ENCODE results near the gene DNASE1L3.

Gene DNASE1L3

DNA sequence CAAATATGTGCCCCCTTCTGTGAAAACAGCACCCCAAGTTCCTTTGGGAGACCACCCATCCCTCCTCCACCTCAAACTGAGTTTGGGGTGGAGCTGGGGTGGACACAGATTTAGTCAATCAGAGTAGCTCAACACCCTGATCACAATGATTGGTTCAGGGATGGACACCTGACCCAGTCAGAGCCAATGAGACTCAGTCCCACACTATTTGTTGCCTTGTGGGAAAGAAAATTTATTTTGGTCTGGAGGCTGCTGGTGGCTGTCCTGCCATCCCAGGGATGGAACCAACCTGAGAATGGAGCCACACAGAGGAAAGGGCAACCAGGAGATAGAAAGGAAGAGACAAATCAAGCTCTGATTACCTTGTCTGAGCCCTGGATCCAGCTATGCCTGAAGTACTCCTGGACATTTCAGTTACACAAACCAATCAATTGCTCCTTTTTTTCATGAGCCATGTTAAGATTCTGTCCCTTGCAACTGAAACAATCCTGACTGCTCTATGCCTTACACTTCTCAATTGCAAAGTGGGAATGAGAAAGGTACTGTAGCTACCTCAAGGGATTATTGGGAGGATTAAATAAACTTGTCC is 10.6 kb downstream of the DNASE1L3 start:
- DNase-seq (ENCODE audit: low spot score): no peak

DNA sequence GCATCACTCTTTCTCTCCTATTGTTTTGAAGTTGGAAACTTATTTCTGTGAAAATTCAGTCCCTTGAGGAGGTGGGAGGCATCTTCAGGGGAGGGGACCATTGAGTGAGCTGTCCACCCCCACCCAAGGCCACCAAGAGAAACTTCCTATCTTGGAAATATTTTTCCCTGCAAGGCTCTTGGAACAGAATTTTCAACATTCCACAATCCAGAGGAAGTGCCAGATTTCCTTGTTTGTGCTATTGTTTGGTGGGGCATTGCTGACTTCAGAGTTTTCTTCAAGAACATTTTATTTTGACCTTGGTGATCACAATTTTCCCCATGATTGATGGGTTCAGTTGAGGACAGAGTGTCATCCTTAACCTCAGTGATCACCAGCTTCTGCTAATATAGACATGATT is 12.0 kb downstream of the DNASE1L3 start:
- no peak for DNase-seq (ENCODE audit: low spot score)

DNA sequence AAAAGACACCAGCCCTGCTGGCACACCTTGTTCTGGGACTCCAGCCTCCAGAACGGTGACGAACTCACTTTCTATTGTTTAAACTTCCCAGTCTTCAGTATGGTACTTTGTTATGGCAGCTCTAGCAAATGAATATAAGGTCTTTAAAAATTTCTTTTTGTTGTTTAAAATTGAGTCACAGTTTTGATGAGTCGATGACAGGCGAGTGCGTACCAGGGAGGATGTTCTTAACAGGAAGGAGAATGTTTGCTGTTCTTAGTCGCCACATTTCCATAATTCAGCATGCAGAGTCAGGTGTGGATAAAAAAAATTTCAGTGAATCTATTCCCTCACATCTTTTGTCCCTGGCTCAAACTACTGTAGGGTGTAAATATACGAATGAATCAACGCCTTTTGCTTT is 12.4 kb downstream of the DNASE1L3 start:
- DNase-seq (ENCODE audit: low spot score): no peak

DNA sequence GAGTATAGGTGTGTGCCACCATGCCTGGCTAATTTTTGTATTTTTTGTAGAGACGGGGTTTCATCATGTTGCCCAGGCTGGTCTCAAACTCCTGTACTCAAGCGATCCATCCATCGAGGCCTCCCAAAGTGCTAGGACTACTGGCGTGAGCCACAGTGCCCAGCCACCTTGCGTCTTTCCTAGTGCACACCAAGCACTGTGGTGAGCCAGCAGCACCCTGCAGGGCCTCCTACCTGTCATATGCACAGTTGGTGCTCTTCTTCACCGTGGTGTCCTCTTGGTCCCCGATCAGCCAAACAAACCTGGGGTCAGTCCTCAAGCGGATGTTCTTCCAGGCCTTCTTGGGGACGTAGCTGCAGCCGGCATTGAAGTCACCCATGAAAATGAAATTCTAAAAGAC is 13.2 kb downstream of the DNASE1L3 start:
- DNase-seq (ENCODE audit: low spot score): no peak

DNA sequence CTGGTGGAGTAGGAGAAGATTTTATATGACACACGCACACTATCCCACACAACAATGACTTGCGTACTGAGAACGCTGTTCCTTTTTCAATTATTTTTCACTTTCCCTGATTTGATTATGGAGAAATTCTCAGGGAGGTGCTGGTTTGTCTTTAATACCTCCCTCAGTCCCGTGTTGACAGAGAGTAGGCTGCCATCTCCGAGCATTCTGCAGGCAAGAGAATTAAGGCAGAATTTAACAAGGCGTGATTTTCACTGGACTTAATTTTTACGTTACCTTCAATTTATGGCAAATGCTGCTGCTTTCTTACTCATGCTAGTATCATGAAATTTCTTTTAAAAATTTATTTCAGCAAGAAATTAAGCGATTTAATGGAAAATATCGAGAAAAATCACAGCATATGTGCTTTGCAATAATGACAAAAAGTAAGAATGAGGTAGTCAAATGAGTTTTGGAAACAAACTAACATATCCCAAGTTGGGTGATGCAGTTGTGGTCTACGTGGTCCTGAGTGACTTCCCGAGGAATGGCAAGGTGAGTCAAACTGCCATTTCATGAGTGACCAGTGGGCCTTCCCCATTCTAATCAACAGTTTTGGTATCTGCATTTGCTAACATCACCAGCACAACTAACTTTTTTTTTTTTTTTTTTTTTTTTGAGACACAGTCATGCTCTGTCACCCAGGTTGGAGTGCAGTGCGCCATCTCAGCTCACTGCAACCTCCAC is 16.9 kb downstream of the DNASE1L3 start:
- no peak for DNase-seq (ENCODE audit: low spot score)

DNA sequence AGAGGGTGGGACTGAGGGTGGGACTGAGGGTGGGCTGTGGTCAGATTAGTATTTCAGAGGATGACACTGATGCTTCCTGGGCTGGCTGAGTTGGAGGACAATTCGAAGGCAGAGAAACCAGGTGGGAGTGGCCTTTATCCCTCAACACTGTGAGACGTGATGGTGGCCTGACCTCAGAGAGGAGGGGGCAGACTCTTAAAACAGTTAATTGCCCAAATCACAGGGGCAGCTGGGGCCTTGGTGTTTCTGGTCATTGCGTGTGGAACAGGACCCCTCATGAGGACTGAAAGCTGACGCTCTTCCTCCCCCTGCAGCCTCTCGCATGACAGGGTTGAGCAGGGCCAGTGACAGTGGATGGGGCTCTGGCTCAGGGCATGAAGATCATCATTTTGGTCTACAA is 18.7 kb downstream of the DNASE1L3 start:
- no peak for DNase-seq (ENCODE audit: low spot score)

DNA sequence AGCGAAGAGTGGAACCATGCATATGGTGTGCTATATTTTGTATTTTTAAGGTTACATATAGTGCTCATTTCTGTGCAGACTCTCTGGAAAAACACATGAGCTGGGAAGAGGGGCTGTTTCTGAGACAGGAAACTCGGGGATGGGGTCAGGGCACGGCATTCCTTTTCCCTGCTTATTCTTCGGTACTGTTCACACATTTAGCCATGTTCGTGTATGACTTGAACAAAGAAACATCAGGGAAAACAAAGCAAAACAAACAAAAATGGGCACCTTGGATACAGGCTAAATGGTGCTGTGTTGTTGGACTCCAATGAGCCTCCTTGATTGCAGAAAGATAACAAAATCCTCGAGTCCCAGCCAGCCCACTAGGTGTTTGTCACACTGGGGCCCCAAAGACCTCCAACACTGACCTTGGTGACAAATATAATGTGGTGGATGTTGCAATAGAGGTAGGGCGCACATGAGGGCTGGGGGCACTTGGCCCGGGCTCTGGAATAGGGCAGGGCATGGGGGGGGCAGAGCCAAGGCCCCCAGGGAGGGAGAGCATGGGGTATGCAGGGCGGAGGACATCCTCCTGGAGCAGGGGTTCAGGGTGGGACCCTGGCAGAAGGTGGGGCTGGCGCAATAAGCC is 19.3 kb downstream of the DNASE1L3 start:
- no peak for DNase-seq (ENCODE audit: low spot score)

DNA sequence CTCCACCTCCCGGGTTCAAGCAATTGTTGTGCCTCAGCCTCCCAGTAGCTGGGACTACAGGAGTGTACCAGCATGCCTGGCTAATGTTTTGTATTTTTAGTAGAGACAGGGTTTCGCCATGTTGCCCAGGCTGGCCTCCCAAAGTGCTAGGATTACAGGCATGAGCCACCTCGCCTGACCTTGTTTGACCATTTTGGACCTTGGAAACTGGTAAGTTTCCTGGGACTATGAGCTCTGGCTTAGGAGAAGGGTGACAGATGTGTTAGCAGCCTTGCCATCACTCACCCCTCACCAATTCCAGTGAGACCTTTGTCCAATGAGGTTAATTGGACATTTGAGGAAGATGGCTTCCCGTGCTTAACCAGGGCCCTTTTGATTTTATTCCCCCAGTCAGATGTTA is 19.9 kb downstream of the DNASE1L3 start:
- DNase-seq (ENCODE audit: low spot score): no peak

DNA sequence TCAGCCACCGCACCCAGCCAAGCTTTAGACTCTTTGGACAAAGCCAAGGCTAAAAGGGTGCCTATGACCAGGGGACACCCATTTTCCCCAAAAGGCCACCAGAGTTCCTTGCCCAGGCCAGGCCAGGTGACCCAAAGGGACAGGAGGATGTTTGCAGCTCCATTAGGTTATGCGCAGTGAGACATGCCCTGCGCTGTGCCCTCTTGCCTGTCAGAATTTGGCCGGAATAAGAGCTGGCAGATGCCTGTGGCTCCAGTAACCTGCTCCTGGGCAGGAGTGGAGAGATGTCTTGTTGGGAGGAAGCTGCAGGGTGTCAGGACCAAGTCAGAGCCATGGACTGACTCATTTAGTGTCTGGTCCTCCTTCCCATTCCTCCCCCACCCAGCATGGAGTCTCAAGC is 20.5 kb downstream of the DNASE1L3 start:
- no peak for DNase-seq (ENCODE audit: low spot score)

DNA sequence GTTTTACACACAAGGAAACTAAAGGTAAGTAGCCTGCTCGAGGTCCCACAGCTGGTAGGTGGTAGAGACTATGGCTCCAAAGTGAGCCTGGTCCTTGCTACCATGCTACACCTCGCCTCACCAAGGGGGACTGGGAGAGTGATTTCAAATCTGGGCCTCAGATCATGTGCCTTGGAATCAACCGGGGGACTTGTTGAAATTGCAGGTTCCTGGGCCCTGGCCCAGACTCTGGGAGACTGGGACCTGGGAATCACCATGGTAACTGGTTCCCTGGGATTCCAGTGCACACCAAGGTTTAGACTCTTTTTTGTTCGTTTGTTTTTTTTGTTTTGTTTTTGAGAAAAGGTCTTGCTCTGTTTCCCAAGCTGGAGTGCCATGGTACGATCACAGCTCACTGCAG is 21.1 kb downstream of the DNASE1L3 start:
- DNase-seq (ENCODE audit: low spot score): no peak

DNA sequence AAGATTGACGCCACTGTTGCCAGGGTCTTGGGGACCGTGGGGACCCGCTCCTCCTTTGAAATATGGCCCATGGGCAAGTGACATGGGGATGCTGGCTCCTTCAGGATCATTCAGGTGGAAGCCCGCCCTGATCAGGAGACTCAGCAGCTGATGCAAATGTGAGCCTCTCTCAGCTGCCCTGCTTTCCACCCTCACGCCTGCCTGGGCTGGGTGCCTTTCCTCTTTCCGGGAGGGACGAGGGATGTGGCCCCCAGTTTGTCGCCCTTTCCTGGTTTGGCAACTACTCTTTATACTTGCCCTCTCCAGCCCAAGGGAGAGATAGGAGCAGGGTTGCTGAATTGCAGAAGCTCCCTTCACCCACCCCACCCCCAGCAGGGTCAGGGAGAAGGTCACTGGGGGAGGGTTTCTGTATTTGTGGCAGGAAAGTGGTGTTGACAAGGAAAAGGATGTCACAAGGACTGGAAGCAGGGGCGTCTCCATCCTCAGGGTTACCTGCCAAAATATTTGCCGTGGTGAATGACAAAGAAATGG is 21.8 kb downstream of the DNASE1L3 start:
- no peak for DNase-seq (ENCODE audit: low spot score)

DNA sequence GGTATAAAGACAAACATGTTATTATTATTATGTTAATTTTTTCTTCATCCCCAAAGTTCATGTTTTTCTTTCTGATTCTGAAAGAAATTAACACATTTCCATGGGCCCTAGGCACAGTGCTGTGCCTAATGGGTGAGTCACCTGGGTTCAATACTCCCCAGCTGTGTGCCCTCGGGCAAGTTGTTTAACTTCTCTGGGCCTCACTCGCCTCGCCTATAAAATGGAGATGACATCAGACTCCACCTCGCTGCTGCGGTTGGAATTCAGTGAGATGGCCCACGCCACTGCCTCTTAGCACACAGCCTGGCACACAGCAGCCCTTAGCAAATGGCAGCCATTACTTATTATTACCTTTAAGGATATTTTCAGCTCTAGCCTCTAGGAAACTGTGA is 22.6 kb downstream of the DNASE1L3 start:
- no peak for DNase-seq (ENCODE audit: low spot score)

DNA sequence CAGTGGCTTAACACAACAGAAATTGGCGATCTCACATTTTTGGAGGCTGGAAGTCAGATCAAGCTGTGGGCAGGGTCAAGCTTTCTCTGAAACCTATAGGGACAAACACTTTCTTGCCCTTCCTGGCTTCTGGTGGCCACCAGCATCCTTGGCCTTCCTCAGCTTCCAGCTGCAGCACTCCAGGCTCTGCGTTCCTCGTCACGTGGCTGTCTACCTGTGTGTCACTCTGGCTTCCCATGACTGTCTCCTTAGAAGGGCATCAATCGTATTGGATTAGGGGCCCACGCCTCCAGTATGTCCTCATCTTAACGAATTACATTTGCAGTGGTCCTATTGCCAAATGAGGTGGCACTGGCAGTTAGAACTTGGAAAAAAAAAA is 25.8 kb downstream of the DNASE1L3 start:
- no peak for DNase-seq (ENCODE audit: low spot score)

DNA sequence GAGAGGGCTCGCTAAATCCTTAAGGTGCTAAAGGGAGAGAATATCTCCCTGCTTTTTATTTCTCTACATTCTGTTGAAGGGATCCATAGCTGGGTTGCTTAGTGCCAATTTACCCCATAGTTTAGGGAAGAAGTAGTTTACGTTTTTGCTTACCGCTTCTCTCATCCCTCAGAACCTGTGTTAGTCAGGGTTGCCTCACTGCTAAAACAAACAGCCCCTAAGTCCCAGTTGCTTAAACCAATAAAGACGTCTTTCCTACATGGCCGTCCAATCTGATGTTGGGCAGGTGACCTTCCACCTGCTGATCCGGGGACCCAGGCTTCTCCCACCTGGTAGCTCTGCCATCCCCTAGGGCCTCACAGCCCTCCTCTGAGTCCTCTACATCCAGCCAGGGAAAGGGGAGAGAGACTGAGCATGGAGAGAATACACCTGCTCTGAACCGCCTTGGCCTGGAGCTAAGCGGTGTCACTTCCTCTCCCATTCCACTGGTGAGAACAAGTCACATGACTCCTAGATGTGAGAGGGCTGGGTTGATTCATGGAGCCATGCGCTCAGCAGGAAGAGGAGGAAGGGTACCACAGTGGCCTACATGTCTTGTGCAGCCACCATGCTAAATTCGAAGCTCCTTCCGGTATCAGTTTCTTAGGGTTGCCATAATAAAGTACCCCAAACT is 26.3 kb downstream of the DNASE1L3 start:
- no peak for DNase-seq (ENCODE audit: low spot score)

DNA sequence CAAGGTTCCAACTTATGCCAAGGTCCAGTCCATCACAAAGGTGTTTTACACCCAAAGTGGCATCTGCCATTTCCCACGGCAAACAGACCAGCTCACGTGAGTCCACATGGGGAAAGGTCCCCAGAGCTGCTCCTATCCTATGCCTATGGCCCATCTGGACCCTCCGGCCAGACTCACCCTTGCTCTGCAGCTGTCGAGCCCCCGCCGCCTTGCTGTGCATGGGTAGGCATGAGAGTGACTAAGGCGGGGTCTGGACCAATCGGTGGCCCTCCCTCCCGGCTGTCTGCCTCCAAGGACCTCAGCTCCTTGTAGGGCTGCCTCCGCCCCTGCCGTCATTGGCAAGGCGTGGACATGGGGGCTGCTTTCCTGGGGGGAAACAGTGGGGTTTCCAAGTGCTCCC is 26.9 kb downstream of the DNASE1L3 start:
- DNase-seq (ENCODE audit: low spot score): no peak

DNA sequence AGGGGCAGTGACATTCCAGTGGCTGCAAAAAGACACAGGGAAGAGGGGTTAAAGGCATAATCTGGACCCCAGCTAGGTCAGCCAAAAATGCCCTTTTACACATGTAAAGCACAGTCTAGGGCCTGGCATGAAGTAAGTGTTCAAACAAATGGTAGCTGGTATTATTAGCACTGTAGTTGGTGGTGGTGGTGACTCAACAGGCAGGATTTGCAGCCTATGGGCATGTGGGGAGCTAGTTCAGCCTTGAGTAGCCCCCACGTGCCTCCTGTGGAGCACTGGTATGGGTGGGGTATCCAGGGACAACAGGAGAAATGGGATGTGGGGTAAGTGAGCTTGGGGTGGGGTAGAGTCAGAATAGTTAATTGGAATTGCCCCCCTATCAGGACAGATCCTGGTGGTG is 27.6 kb downstream of the DNASE1L3 start:
- DNase-seq (ENCODE audit: low spot score): no peak

DNA sequence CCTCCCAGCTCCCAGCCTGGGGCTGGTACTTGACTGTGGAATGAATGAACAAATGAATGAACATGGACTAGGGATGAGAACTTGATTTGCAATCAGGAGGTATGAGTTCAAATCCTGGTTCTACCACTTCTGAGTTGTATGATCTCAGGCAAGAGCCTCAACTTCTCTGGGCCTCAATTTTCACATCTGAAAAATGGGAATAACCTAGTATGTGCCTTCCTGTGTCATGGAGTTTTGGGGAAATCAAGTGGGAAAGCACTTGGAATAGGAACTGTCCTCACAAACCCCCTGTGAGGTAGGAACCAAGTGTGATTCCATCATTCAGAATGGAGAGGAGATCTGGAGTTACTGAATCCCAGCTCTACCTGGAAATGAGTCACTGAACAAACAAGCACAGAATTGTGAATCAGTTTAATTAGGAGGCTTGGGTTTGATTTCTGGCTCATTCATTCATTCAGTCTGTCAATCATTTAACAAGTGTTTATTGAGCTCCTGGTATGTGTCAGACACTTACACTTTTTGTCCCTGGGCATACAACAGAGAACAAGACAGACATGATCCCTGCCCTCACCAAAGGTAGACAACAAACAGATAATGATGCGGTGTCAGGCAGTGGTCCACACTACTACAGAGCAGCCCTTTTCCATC is 29.7 kb downstream of the DNASE1L3 start:
- no peak for DNase-seq (ENCODE audit: low spot score)

DNA sequence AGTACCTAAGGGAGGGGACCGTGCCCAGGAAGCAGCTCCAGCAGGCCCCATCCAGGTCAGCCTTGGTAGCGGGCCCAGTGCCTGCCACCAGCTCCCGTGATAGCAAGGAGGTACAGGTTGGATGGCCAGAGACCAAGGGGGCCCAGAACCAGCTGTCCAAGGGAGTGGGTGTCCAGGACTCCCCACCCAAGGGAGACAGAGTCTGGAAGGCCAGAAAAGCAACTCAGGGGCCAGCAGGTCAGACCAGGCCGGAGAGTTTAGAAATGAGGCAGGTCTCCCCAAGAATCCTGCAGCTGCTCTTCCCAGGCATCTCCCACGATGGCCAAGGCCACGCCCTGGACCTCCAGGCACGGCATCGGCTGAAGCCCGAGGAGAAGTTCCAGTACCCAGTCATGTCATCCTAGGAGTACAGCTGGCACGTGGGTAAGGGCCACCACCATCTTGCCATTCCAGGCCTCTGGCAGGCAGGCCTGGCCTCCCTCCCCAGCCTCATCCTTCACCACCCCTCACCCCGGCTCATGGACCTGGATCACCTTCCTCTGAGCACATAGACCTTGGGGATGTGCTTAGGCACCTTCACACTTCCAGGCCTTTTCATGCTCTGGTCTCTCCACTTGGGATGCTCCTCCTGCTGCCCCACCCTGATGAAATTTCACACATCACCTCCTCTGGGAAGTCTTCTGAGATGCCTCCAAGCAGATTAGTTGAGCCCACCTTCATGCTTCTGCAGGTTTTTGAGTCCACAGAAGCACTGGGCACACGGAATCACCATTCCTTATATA is 30.5 kb downstream of the DNASE1L3 start:
- DNase-seq (ENCODE audit: low spot score): no peak

DNA sequence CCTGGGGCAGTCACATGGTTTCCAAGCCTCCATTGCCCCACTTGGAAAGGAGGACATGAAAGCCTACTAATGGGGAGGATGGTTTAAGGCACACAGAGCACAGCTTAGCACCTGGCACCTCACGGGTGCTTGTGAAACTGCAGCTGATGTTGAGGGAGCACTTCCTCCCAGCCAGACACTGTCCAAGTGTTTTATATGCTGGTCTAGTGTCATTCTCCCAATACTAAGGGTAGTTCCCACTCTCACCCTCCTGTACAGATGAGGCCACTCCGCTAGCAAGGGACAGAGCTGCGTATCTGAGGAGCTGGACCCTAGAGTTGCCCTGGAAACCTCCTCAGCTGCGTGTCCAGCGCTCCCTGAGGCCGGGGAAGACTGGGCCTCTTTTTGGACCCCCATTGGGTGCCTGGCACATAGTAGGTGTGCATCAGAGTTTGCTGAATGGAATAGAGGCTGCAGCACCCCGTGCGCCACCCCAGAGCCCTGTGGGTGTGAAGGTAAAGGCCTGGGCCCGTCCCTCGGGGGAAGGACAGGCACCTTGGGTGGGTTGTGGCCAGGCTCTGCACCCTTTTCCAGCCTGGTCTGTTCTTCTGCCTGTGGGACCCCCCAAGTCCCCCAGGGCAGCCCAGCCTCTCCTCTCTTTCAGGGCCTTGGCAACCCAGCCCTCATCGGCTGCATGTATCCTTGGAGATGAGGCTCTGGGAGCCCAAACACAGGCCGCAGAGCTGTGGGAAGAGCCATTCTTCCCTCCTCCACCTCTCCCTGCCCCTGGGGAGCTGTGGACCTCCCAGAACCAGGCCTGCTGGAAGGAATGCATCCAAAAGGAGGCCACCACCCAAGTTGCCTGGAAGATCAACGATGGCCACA is 31.3 kb downstream of the DNASE1L3 start:
- no peak for DNase-seq (ENCODE audit: low spot score)

DNA sequence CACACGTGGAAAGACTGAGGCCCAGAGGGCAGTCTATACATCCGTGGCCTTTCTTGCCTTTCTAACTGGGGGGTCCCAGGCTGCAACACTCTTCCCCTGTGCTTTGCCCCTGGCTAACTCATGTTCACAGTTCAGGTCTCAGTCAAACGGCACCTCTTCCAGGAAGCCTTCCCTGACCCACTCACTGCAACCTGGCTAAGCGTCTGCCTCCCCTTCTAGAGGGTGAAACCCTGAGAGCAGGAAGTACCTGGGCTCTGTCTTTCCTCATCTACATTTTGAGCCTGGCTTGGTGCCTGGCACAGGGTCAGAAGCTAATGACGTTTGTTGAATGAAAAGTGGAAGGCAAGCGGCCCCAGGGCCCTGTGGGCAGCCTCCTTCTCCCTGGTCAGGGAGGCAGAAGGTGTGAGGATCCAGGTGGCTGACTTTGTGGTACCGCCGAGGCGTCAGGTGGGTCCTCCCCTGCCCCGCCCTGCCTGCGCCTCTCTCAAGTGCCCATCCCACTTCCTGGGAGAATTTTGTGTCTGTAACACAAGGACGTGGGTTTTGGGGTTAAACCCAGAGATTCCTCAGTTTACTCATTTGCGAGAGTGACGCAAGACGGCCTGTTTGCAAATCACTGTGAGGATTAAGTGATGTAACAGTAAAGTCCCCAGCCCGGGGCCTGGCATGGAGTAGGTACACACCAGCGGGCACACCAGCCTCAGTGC is 32.1 kb downstream of the DNASE1L3 start:
- no peak for DNase-seq (ENCODE audit: low spot score)

All from globus pallidus (tissue), 1 donor.